ENCODE results near the gene MAN2A1.

- TF ChIP-seq TCF7L2 (IDR thresholded peaks at IDR 0.05; ENCODE audit: borderline replicate concordance, extremely low read depth, insufficient read depth, insufficient read length) = no peak
- TF ChIP-seq ZFX (IDR thresholded peaks at IDR 0.05) = no peak
- no peak for TF ChIP-seq SIN3A (IDR thresholded peaks at IDR 0.05; ENCODE audit: low read depth)
- no peak for TF ChIP-seq POLR2A (IDR thresholded peaks at IDR 0.05; ENCODE audit: borderline replicate concordance, extremely low read depth, insufficient read depth, insufficient read length)
Observed at GRCh38 chr5:109829331-109829730, 139.6 kb downstream of the MAN2A1 start.

All from HCT116 (cell line).